Suppressor macrophage treated with lipopolysaccharide for 4 hours (primary cell): ENCODE results near the gene ARHGEF39.

Experiments
- DNase-seq: peaks from one replicate; pipeline ENCODE4 v3.0.0-alpha.2; 2020

The ARHGEF39 gene

DNA sequence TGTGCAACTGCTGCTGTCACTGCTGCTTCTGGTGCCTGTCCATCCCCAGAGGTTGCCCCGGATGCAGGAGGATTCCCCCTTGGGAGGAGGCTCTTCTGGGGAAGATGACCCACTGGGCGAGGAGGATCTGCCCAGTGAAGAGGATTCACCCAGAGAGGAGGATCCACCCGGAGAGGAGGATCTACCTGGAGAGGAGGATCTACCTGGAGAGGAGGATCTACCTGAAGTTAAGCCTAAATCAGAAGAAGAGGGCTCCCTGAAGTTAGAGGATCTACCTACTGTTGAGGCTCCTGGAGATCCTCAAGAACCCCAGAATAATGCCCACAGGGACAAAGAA is 9.0 kb upstream of the ARHGEF39 start:
- DNase-seq: no peak

DNA sequence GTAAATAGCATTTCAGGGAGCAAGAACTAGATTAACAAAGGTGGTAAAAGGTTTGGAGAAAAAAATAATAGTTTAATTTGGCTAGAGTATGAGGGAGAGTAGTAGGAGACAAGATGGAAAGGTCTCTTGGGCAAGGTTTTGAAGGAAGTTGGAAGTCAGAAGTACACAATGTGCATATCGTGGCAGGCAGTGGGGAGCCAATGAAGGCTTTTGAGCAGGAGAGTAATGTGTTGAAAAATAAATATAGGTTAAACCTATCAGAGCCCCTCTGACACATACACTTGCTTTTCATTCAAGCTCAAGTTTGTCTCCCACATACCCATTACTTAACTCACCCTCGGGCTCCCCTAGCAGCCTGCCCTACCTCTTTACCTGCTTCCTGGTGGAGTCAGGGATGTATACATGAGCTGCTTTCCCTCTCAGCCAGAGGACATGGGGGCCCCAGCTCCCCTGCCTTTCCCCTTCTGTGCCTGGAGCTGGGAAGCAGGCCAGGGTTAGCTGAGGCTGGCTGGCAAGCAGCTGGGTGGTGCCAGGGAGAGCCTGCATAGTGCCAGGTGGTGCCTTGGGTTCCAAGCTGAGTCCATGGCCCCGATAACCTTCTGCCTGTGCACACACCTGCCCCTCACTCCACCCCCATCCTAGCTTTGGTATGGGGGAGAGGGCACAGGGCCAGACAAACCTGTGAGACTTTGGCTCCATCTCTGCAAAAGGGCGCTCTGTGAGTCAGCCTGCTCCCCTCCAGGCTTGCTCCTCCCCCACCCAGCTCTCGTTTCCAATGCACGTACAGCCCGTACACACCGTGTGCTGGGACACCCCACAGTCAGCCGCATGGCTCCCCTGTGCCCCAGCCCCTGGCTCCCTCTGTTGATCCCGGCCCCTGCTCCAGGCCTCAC is 8.4 kb upstream of the ARHGEF39 start, which contains the start of gene CA9:
CA9 (plus strand) TSS at position 797 of the 893 bp plus-strand sequence; CDS start at position 829, 32 bp downstream.
- DNase-seq: no peak

DNA sequence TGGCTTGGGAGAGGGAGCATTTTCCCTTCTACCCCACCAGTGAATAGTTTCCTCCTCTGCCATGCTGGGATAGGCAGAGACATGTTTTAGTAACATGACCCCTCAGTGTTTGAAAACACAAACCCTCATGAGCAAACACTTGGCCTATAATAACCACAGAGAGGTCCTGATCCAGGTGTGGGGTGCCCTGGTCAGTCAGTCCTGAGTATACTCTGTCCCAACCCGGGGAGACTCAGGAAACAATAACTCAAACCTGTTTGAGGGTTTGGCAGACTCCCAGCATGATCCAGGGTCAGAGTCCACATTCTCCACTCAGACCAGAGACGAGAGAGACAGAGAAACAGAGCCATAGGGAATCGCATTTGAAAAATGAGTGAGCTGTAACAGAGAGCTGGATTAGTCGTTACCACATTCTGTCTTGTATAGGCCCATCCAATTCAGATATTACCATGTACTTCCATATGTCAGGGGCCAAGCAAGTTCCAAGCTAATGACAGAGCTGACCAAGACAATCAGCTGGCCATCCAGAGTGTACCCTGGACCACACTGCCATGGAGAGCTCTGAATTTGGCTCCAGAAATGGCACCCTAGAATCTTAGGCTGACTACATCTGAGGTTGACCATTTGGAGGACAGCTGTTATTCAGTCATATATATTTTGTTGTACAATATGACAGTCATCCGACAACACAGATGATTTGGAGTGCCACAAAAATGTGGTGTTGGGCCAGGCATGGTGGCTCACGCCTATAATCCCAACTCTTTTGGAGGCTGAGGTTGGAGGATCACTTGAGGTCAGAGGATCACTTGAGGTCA is 4.5 kb upstream of the ARHGEF39 start:
- DNase-seq: no peak

DNA sequence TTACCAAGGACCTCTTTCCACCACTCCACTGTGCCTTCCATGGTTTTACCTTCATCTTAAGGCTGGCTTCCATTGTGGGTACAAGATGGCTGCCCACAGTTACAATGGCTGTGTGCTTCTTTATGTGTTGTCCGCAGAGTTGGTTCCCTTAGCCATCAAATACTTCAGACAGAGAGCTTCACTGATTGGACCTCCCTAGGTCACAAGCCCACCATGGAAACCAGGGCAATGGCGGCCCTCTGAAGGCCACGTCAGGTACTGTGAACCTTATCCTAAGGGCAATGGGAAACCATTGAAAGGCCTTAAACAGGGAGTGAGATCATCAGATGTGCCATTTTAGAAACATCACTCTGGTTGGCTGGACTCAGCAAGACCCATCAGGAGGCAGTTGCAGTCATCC is 2.9 kb upstream of the ARHGEF39 start:
- DNase-seq: no peak

DNA sequence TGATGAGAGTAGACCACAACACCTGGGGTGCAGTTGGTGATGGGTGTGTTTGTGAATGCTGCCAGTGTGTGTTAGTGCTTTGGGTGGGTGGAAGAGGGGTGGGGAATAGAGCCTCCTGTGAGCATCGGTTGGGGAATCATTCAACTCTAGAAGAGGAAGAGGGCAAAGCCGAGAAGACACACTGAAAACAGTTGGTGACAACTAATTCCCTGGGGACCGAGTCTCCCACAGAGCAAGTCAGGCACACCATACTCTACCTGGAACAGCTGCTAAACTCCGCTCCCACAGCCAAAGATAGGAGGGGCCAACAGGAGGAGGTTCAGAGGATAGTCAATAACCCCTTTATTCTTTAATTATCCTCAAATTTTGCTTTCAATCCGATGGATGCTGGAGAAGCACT is 1.6 kb upstream of the ARHGEF39 start:
- no peak for DNase-seq

DNA sequence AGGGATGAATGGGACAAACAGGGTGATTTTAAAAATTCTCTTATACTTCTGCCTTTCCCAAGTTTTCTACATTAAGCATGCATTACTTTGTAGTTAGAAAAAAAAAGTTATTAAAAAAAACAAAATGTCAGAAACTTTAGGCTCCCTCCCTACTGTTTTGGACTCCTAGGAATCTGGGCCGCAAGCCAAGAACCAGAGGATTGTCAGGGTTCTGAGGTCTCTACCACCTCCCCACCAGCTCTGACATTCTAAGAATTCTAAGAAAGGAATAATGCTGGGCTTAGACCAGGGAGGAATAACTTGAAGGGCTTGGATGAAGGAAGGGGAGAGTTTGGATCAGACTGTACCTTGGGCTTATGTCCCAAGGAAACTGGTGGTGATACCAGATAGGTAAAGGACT is 1.1 kb upstream of the ARHGEF39 start:
- DNase-seq: no peak

DNA sequence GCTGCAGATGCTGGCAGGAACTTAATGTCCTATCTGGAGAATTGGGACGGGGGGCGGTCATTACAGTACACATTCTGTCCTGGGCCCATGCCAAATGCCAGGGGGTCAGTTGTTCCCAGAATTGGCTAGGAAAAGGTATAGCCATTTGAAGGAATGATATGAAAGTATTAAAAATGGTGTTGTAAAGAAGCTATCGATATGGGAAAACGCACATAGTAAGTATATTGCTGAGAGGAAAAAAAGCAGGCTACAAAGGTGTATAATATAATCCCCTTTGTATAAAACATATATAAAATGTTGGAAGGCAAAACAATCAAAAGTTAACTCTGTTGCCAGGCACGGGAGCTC is 450 bp upstream of the ARHGEF39 start:
- DNase-seq: no peak

DNA sequence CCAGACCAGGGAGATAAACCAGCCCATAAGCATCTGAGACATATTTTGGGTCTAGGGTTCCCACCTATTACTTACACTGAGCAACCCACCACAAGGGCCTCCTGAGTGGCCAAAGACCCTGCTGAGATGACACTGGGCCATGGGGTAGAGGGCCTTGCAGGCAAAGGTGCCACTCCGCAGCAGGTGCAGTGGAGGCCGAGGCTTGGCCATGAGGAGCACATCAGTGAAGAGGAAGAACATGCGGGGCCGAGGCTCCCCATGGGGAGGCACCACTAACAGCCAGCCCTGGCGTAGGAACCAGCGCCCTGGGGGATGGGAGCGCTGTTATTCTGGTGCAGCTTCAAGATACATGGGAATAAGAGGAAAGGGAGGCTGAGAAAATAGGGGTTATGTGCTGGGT is 2.6 kb downstream of the ARHGEF39 start:
- no peak for DNase-seq

DNA sequence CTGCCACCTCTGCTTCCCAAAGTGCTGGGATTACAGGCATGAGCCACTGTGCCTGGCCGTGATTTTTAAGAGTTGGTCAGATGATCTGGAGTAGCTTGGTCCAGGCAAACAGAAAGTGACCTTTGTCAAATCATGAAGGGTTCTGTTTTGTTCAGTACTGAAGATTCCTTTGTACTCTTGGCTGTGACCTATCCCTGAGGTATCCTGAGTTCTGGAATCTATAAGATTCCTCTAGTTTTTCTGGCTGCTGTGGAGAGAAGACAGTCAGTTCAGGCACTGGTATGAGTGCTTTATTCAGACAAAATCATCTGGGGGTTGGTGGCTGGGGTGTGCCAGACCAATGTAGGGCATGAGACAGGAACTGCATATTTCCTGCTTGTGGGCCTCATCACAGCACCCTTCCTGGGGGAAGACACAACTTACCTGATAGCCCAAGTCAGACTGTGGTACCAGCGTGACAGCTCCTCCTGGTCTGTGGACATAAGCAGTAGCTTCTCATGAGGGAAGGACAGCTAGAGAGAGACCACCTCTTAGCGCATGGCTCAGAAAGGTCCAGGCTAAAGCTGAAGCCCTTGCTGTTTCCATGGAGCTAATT is 3.1 kb downstream of the ARHGEF39 start:
- no peak for DNase-seq

DNA sequence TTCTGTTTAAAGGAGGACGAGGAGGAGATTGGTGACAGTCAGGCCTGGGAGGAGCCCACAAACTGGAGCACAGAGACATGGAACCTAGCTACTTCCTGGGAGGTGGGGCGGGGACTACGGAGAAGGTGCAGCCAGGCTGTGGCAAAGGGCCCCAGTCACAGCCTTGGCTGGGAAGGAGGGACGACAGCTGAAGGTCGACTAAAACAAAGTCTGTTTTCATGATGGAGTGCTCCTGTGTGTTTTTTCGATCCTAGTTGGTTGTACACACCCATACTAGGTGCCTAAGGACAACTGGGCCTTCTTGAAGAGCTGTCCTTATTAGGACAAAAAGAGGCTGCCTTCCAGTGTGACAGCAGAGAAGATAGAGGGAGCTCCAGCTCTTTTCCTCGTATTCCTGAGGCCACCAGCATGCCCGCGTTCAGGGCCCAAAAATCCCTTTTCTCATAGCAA is 4.0 kb downstream of the ARHGEF39 start:
- DNase-seq: no peak

DNA sequence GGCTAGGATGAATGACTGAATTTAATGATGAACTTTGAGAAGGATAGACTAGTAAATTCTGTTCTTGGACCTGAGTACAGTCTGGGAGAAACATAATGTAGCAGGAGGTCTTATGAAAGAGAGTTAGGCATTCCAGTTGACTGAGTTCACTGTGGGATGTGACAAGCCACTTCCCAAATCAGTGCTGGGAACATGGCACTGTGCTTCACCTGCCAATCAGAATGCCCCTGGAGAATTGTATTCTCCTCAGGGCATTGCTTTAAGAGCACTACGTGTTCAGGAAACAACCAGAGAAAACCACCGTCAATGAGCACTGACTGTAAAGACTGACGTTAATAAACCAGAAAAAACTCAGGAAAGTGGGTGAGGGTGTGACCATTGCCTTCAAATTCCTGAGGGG is 5.7 kb downstream of the ARHGEF39 start:
- no peak for DNase-seq

DNA sequence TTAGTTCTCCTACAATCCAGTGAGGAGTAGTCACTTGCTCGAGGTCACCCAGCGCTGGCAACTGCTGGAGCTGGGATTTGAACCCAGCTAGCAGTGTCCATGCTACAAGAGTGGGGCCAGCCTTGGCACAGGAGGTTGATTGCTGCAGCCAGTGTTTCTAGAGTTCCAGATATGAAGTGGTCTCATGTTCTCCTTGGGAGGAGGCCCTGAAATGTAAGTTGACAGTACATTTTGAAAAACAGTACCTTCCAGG is 6.1 kb downstream of the ARHGEF39 start:
- peak; percentile 35 for DNase-seq

DNA sequence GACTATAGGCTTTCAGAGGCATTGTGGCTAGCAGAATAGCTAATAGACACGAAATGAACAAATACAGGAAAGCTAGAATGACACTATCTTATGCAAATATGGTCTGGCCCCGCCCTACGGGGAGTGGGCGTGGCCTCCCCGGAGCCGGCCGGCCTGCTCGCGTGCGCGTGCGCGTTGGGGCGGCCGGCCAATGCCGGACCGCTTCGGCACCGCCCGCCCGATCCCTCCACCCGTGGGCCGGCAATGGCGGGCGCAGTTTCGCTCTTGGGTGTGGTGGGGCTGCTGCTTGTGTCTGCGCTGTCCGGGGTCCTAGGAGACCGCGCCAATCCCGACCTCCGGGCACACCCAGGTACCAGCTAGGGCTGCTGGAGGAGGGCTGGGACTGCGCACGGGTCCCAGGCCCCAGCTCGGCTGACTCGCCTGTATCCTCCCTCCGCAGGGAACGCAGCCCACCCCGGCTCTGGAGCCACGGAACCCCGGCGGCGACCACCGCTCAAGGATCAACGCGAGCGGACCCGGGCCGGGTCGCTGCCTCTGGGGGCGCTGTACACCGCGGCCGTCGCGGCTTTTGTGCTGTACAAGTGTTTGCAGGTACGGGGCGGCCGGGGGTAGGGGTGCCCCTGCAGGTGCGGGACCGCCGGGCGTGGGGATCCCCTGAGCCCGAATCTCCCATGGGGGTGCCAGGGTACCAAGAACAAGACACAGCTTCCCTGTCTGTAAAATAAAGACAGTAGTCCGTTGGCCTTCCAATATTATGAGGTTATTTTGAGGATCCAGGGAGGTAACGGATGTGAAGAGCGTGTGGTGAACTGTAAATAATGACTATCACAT is 6.6 kb downstream of the ARHGEF39 start, which contains the start of gene CCDC107:
CCDC107 (plus strand) TSS at position 156 of the 831 bp plus-strand sequence; CDS start at position 244, 88 bp downstream.
- DNase-seq: peak; percentile 97

DNA sequence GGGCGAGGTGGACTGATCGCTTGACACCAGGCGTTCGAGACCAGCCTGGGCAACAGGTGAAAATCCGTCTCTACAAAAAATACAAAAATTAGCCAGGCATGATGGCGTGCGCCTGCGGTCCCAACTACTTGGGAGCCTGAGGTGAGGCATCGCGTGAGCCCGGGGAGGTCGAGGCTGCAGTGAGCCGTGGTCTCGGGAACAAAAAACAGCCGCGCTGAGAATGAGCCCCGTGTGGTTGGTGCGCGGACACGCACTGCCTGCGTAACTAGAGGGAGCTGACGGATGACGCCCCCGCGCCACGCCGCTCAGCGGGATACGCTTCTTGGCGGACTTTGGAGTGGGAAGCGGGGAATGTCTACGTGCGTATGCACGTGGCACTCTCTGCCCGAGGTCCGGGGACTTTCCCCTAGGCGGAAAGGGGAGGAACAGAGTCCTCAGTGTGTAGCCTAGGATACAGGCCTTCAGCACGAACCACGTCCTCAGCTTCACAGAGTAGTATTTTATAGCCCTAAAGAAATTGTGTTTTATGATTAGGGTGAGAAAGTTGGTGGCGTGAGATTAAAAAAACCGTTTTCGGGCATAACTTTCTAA is 7.4 kb downstream of the ARHGEF39 start, which contains the start of gene RMRP:
RMRP (minus strand) TSS at position 474 of the 591 bp plus-strand sequence.
- DNase-seq: peak; percentile 99

DNA sequence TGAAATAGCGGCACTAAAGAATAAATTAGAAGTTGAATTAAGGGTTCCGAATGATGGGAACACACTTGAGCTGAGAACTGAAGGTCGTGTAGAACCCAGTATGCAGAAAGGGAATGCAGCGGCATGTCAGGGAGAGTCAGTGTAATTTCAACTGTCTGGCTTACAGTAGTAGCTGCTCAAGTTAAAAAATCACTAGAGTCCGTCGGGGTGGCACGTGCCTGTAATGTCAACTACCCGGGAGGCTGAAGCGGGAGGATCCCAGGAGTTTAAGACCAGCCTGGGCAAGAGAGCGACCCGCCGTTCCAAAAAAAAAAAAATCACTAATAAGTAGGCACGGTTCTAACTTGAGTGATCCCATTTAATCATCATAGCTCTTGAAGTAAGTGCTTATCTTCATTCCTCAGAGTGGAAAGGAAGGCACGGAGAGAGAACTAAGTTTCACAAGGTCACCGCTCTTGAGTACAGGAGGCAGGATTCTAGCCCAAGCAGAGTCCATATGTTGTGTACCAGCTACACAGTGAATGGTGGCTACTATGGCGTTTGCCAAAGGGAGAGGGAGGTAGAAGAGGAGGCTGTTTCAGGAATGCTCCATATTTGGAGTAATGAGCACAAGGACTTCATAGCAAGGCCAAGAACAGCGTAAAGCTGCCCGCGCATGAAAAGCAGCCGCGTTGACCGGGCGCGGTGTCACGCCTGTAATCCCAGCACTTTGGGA is 8.0 kb downstream of the ARHGEF39 start:
- DNase-seq: no peak

DNA sequence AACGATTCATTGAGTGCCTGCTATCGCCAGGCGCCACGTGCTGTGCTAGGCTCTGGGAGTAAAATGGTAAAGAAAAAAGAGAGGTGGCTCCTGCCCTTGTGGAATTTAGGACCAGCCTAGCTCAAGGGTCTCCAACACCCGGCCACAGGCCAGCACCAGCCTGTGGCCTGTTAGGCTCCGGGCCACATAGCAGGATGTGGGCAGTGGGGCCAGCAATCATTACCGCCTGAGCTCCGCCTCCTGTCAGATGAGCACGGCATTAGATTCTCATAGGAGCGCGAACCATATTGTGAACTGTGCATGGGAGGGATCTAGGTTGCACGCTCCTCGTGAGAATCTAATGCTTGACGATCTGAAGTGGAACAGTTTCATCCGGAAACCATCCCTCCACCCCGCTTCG is 8.6 kb downstream of the ARHGEF39 start:
- DNase-seq: no peak

DNA sequence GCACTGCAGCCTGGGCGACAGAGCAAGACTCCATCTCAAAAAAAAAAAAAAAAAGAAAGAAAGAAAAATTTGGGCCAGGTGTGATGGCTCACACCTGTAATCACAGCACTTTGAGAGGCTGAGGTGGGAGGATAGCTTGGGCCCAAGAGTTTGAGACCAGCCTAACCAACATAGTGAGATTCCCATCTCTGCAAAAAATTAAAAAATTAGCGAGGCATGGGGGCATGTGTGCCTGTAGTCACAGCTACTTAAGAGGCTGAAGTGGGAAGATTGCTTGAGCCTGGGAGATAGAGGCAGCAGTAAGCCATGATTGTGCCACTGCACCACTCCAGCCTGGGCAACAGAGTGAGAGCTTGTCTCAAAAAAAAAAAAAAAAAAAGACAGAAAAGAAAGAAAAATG is 11.4 kb downstream of the ARHGEF39 start:
- DNase-seq: no peak

DNA sequence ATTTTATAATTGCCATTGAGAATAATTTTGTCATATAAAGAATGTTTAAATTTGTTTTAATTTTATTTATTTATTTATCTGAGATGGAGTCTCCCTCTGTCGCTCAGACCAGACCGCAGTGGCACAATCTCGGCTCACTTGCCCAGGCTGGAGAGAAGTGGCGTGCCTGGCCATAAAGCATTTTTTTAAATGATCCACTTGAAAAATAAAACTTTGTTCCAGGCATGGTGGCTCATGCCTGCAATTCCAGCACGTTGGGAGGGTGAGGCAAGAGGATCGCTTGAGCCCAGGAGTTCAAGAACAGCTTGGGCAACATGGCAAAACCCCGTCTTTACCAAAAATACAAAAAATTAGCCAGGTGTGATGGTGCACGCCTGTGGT is 12.2 kb downstream of the ARHGEF39 start:
- no peak for DNase-seq

DNA sequence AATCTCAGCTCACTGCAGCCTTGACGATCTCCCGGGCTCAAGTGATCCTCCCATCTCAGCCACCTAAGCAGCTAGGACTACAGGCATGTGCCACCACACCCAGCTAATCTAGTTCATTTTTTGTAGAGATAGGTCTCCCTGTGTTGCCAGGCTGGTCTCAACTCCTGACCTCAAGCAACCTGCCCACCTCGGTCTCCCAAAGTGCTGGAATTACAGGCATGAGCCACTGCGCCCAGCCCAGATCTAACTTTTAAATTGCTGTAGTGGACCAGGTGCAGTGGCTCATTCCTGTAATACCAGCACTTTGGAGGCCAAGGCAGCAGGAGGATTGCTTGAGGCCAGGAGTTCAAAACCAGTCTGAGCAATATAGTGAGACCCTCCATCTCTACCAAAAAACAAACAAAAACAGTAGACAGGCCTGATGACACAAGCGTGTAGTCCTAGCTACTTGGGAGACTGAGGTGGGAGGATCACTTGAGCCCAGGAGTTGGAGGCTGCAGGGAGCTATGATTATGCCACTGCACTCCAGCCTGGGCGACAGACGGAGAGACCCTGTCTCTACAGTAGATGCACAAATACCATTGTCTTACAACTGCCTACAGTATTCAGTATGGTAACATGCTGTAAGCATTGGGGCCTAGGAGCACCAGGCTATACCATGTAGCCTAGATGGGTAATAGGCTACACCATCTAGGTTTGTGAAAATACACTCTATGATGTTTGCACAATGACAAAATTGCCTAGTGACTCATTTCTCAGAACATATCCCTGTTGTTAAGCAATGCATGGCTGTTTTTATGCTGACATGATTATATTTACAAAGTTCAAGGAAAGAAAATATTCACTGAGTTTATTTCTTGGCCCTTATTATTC is 12.8 kb downstream of the ARHGEF39 start:
- DNase-seq: peak; percentile 87

DNA sequence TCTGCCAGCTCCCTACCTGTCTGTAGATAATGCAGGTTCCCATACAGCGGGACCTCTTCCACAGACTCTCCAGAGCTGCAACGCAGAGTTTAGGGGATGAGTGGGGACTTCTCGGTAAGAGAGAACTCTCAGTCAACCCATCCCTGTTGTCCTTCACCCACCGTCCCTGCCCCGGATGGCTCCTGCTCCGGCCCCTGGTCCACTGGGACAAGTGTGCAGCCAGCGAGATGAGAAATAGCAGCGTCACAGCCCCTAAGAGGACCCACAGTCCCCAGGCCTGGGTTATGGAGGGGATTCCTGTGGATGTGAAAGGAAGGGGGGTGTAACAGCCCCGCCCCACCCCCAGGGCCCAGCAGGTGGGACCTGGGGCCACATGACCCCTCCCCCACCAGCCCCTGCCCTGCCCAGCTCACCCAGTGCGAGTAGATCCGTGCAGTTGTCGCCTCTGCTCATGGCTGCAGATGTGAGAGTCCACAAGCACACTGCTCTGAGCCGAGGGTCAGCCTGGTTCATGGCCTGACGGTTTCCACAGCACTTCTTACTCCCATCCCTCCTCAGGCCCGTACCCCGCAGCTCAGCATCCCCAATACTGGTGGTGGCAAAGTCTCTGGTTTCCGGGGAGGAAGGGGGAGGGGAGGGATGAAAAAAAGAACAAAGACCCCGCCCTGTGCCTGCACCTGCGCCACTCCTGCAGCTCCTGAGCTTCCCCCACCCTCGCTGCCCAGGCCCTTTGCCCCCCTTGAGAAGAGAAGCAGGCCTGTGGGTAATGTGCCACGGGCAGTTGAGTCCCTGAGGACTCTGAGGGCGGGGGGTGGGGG is 14.4 kb downstream of the ARHGEF39 start, which contains the start of gene SIT1:
SIT1 (minus strand) TSS at position 591 of the 818 bp plus-strand sequence; CDS start at position 513, 78 bp downstream.
- no peak for DNase-seq
